WI38 (cell line): ENCODE measurements around the gene WWOX.
"Not testable (repeated sequence)": the region's sequence is repeated elsewhere in the genome, so short reads cannot be mapped to it uniquely, and the experiment has no call there.

Source experiments
- H3K4me3 ChIP-seq: 2 replicates; pipeline ENCODE4 v1.5.1; 2011; ENCODE audit warnings: low read depth, mild to moderate bottlenecking, control low read depth, low read length
- TF ChIP-seq, protein P1 (sequence below): IDR thresholded peaks from 2 replicates; pipeline ENCODE4 v1.5.1; 2012; ENCODE audit warnings: low read depth, mild to moderate bottlenecking, control low read depth, low read length

Gene WWOX

DNA sequence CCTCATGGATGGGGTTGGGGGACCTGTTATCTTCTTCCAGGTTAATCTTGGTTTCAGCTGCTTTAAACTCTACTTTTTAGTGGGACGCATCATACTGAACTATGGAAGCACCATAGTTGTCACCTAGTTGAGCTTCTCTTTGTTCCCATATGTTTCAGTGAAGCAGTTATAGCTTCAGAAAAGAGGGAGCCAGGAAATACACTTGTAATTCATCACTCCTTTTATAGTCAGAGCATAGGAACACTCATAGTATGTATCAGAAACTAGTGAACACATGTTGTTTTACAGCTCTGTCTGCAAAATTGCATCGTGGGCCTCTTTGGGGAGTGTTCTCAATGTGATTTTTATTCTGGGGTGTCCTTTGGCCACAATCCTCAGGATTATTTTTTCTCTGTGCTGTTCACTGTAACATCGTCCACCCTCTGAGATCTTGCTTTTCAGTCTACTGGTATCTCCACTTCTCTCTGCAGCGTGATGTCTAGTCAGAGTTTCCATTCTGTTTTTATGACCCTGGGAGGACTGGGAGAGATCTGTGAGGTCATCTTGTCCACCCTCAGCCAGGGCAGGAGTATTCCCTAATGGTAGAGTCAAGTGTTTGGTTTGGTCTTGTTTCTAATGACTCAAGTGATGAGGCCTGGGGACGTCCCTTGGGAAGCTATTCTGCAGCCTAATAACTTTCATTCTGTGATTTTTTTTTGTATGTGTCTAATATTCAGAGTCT is 585.4 kb downstream of the WWOX start:
- TF ChIP-seq, protein P1, sequence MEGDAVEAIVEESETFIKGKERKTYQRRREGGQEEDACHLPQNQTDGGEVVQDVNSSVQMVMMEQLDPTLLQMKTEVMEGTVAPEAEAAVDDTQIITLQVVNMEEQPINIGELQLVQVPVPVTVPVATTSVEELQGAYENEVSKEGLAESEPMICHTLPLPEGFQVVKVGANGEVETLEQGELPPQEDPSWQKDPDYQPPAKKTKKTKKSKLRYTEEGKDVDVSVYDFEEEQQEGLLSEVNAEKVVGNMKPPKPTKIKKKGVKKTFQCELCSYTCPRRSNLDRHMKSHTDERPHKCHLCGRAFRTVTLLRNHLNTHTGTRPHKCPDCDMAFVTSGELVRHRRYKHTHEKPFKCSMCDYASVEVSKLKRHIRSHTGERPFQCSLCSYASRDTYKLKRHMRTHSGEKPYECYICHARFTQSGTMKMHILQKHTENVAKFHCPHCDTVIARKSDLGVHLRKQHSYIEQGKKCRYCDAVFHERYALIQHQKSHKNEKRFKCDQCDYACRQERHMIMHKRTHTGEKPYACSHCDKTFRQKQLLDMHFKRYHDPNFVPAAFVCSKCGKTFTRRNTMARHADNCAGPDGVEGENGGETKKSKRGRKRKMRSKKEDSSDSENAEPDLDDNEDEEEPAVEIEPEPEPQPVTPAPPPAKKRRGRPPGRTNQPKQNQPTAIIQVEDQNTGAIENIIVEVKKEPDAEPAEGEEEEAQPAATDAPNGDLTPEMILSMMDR, result no peak
- H3K4me3 ChIP-seq, result no peak overlapping the region

DNA sequence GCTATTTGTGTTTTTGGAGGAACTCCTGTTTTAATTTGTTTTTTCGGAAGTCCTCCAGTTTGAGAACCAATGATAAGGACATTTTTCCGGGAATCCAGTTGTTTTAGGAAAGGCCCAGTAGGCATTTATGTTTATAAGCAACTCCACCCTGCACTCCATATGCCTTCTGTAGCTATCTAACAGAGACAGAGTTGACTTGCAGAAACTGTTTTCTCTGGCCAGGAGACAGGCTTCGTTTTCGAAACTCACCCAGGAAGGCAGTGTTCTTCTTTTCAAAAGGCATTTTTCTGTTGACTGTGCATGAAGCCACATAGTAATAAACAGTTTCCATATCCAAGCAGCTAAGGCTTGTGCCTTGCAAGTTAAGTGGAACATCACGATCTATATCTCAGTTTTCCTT is 587.1 kb downstream of the WWOX start:
- TF ChIP-seq, protein P1, result no peak
- no peak overlapping the region for H3K4me3 ChIP-seq

DNA sequence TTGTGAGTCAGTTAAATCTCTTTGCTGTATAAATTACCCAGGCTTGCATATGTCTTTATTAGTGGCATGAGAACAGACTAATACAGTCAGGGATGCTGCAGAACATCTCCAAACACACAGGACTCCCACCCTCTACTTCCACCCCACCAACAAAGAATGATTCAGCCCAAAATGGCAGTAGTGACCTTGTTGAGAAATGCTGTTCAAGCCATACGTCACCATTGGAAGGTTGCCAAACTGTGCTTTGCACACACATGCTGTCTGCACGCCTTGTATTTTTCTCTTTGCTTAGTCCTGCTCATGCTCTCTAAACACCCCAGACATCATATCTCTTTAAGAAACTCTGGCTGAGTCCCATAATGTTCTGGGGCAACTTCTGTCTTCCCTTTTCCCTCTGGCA is 589.6 kb downstream of the WWOX start:
- TF ChIP-seq, protein P1, result no peak
- H3K4me3 ChIP-seq, result no peak overlapping the region

DNA sequence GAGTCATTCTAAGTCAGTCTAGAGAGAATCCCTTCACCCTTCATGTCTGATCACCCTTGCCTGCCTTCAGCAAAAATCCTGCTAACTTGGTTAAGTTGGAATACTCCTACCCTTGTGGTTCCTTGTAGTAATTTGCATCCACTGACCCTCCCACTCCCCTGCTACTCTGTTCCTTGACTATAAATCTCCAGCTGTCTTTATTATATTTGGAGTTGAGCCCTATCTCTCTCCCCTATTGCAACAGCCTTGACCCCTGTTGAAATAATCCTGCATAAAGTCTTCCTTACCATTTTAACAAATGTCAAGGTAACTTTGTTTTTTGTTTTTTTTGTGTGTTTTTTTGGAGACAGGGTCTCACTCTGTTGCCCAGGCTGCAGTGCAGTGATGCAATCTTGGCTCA is 590.1 kb downstream of the WWOX start:
- TF ChIP-seq, protein P1, result no peak

DNA sequence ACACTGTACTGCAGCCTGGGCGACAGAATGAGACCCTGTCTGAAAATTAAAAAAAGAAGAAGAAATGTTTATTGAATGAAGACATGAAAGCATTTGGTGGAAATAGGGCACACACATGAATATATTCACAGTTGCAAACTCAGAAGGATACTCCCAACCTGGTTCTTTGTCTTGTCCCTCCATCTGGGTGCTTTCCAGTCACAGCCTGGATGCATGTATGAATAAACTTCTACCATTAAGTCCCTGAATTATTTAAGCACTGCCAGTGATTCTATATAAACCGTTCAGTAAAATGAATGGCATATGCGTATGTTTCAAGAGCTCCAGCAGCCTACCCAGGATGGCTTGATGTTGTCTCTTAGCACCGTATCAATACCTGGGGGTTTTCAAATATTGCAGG is 591.1 kb downstream of the WWOX start:
- H3K4me3 ChIP-seq, result no peak overlapping the region
- TF ChIP-seq, protein P1, result no peak

More for the DNA sequence above, 590.1 kb downstream of the WWOX start:
- no peak overlapping the region for H3K4me3 ChIP-seq

DNA sequence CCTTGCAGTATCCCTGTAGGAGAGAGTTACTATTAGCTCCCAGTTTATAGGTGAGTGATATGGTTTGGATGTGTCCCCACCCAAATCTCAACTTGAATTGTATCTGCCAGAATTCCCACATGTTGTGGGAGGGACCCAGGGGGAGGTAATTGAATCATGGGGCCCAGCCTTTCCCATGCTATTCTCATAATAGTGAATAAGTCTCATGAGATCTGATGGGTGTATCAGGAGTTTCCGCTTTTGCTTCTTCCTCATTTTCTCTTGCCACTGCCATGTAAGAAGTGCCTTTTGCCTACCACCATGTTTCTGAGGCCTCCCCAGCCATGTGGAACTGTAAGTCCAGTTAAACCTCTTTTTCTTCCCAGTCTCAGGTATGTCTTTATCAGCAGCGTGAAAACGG is 592.3 kb downstream of the WWOX start:
- not testable (repeated sequence) for H3K4me3 ChIP-seq

DNA sequence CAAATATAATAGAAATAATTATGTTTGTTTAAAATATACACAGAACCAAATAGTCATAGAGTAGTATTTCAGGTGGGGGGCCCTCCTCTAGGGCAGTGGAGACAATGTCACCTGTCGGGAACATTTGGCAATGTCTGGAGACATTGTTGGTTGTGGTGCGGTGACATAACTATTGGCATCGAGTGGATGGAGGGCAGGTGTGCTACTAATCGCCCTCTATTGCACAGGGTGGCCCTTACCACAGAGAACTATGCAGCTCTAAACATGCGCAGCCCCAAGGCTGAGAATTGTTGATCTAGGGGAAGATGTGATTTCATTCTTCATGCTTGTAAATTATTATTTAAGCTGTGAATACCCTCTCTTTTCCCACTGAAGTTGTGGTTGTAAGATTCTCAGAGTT is 594.0 kb downstream of the WWOX start:
- H3K4me3 ChIP-seq, result no peak overlapping the region
- TF ChIP-seq, protein P1, result no peak

DNA sequence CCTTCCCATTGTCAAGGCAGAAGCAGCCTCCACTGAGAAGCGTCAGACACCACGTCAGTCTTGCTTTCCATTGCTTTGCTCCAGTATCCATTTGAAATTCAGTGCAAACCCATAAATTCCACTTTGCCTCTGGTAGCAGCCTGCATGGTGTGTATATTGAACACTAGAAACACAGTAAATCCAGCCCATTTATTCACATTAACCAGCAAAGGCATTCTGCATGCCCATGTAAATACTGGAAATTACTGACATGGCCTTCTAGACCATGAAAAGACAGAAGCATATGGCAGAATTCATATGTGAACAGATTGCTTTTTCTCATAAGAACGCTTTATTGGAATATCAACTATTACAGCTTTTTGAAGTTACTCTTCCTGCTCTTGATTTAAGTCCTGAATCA is 595.0 kb downstream of the WWOX start:
- TF ChIP-seq, protein P1, result no peak
- no peak overlapping the region for H3K4me3 ChIP-seq
